ENCODE data around the gene ATP2C2. TPM values are rescaled to one million over a fixed set of nuclear protein-coding genes. Genes with fewer than 3 reads are reported as not detected.

The ATP2C2 gene
- total and polyA plus RNA-seq, 2 of the 8 experiments (the other 6 are each of a cell fraction or from before 2014, with no cell fraction given), result 1.2 to 2.8 TPM

DNA sequence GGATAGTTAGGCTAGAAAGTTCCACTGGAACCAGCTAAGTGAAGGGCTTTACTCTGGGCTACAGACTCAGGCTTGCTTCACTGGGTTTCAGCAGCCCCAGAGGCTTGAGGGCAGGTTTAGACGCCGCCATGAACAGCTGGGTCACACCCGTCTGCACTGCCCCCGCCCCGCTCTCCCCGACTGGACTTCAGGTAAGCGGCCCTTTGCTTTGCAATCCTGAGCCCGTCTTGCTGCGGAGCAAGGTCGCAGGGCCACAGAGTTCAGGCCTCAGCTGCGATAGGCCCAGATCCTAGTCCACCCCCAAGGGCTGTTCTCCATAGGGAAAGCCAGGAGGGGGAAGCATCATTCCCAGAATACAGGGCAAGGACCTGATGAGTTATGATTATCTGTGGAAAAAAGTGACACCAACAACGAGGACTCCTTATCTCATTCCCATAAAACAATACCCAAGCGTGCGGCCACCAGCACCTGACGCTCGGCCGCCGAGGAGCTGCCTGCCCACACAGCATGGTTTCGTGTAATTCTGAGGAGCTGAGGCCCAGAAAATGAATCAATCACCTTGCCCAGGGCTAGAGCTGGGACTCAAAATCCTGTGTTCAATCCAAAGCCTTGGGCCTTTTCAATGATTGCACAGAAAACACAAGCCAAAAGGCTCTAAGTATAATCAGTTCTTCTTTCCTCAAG, 115.7 kb downstream of the ATP2C2 start:
- H4K5ac ChIP-seq (ENCODE audit: insufficient read length, low read depth, low read length), result no peak overlapping the region
- no peak overlapping the region for H3K4me2 ChIP-seq (ENCODE audit: insufficient read depth in 1 of 2, low read depth in 2 of 2, low read length in 2 of 2)
- FAIRE-seq (no peak), DNase-seq (ENCODE audit: low read depth in 1 of 2, low spot score in 2 of 2) (peak in 1 of 2 experiments; percentile 37)
- no peak overlapping the region for H3K23ac ChIP-seq (ENCODE audit: insufficient read length)
- H4K91ac ChIP-seq (replicated peaks; ENCODE audit: insufficient read length, low read length), result no peak overlapping the region
- ChIA-PET CTCF (ENCODE audit: partially characterized antibody) (interaction anchor here (0.6 to 5.0 kb wide), 54 partner anchors 9 to 526 kb away, joined by 3 to 66 read pairs (median 4); partner anchors contain the start of genes ADAD2, ATP2C2 and WFDC1), POLR2A (ENCODE audit: partially characterized antibody) (no interaction called here)
- H3K4ac ChIP-seq (replicated peaks; ENCODE audit: insufficient read length, low read depth, low read length), result no peak overlapping the region
- no peak overlapping the region for H2BK20ac ChIP-seq (ENCODE audit: low read length)
- H3K4me3 ChIP-seq (ENCODE audit: extremely low read depth in 1 of 4, insufficient read depth in 2 of 4, low read depth in 3 of 4, low read length in 4 of 4), result no peak overlapping the region
- no peaks in the 10 kb centered on the region for H3K4me1 ChIP-seq (replicated peaks in 1 of 4; ENCODE audit: control insufficient read depth in 3 of 4, insufficient read depth in 4 of 4, low read length in 3 of 4)
- no peak overlapping the region for H3K14ac ChIP-seq (ENCODE audit: insufficient read length)
- H3K9me3 ChIP-seq (ENCODE audit: insufficient read depth in 2 of 2, low read depth in 1 of 2, low read length in 1 of 2), result no peaks in the 10 kb centered on the region
- H2AFZ ChIP-seq (ENCODE audit: low read length), result no peak overlapping the region
- H2BK120ac ChIP-seq (replicated peaks; ENCODE audit: low read depth, low read length), result no peak overlapping the region
- no peak overlapping the region for H3K56ac ChIP-seq (replicated peaks; ENCODE audit: insufficient read length, low read depth, low read length)
- TF ChIP-seq MAFK (IDR thresholded peaks at IDR 0.05; ENCODE audit: low read depth, low read length) (no peak), YY1 (IDR thresholded peaks at IDR 0.05; ENCODE audit: low read depth, low read length) (no peak), ASH2L (IDR thresholded peaks at IDR 0.05; ENCODE audit: low read length) (no peak), TBP (IDR thresholded peaks at IDR 0.05; ENCODE audit: low read depth, low read length) (no peak)
- WGBS, 2 experiments (ENCODE audit: extremely low coverage in 1 of 2, insufficient coverage in 1 of 2, insufficient read length in 1 of 2, insufficient replicate concordance in 2 of 2, low coverage in 1 of 2, low lambda C conversion rate in 2 of 2, missing lambda C conversion rate in 1 of 2), result 91% methylated on average over 19 of the region's 19 CpGs; no CpG with 5 or more reads in 1 of the 2 experiments
- H2BK15ac ChIP-seq (ENCODE audit: low read length), result no peak overlapping the region
- no peak overlapping the region for H2AK5ac ChIP-seq (ENCODE audit: low read depth, low read length)
- no peaks in the 10 kb centered on the region for H3K27me3 ChIP-seq (replicated peaks in 1 of 4; ENCODE audit: control insufficient read depth in 3 of 4, extremely low read depth in 1 of 4, insufficient read depth in 3 of 4, low read length in 3 of 4)
- no peak overlapping the region for H3K27ac ChIP-seq (ENCODE audit: low read depth, low read length)
- no peaks in the 10 kb centered on the region for H3K79me2 ChIP-seq (ENCODE audit: control insufficient read depth in 1 of 2, insufficient read depth in 2 of 2, low read length in 2 of 2)
- no peaks in the 10 kb centered on the region; a peak in 2 of 8 replicates for H3K36me3 ChIP-seq (ENCODE audit: control insufficient read depth in 2 of 4, insufficient read depth in 4 of 4, low read length in 3 of 4)
- H3K23me2 ChIP-seq (ENCODE audit: low read depth, low read length), result no peaks in the 10 kb centered on the region
- H3K79me1 ChIP-seq (ENCODE audit: low read depth, low read length), result no peaks in the 10 kb centered on the region
- H3K9ac ChIP-seq (replicated peaks in 1 of 4; ENCODE audit: extremely low read depth in 1 of 4, low read depth in 3 of 4, low read length in 3 of 4), result no peak overlapping the region
- H4K20me1 ChIP-seq (replicated peaks in 1 of 2; ENCODE audit: control insufficient read depth in 1 of 2, insufficient read depth in 2 of 2, low read length in 2 of 2), result peaks cover 0 to 4% of the 10 kb centered on the region in 2 experiments
- no peak overlapping the region for H2BK12ac ChIP-seq (ENCODE audit: low read depth, low read length)
- no peak overlapping the region for H3K18ac ChIP-seq (ENCODE audit: extremely low read depth, low read length)
- H2BK5ac ChIP-seq (ENCODE audit: low read depth, low read length), result no peak overlapping the region
- H4K8ac ChIP-seq (ENCODE audit: extremely low read depth, insufficient read depth, low read length), result no peak overlapping the region

Data from H1 (cell line).